H7 (cell line): Measurements from ENCODE around the gene TNFRSF4. TPM values are rescaled to one million over a fixed set of nuclear protein-coding genes. Genes with fewer than 3 reads are reported as not detected.

Experiments
- DNase-seq: peaks from one replicate; pipeline ENCODE4 v3.0.0; 2012
- H3K27me3 ChIP-seq: 2 replicates; pipeline ENCODE4 v1.6.0; 2011; ENCODE audit warnings: mild to moderate bottlenecking, low read length; ENCODE audit not compliant: control insufficient read depth, insufficient read depth
- H3K36me3 ChIP-seq: replicated peaks from 2 replicates; pipeline ENCODE4 v1.5.1; 2011; ENCODE audit warnings: low read length; ENCODE audit not compliant: control insufficient read depth, insufficient read depth
- H3K4me3 ChIP-seq: 2 replicates; pipeline ENCODE4 v1.5.1; 2011; ENCODE audit warnings: low read depth, mild to moderate bottlenecking, control low read depth, low read length, moderate library complexity; ENCODE audit not compliant: insufficient read depth
- total RNA-seq: library from RNA; depleted of rRNA; stranded (reverse); fragments of >200 nt; shearing (Covaris generic); gene quantifications from 2 replicates; pipeline ENCODE4 v1.2.3, GENCODE V29; 2014; rRNA removed

The TNFRSF4 gene
- total RNA-seq, result 0.07 and 0.89 TPM in 2 replicates

DNA sequence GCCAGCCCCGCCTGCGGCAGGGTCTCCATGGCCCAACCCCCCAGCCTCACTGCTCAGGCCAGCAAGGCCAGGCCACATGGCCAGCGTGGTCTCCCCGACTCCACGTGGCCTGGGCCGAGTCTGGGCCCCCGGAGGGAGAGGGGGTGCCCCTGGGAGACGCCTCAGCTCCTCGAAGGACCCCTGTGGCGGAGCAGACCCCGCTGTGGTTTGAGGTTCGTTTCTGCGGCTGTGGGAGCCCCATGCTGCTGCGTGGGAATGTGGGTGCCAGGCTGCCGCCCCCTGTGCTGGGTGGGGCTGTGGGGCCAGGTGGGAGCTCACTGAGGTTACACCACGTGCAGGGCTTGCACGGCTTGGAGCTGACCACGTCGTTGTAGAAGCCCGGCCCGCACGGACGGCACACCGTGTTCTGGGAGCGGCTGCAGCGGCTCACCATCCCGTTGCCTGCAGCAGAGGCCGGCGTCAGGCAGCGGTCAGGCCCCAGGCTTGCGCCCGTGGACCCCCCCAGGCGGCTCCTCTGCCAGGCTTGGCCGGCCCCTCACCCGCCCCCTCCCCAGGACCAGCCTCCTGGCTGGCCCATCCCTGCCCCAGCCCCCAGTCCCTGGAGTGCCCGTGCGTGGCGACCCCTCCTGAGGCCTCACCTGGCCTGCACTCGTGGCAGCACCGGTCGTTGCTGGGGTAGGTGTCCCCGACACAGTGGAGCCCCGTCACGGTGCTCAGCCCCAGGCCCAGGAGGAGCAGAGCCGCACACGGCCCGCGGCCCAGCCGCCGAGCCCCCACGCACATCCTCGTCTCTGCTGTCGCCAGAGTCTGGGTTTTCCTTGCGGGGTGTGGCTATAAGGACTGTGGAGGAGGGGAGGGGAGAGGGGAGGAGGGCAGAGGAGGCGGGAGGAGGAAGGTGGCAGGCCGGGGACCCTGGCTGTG lies at the start of gene TNFRSF4:
TSS of gene TNFRSF4 (minus strand) at position 809 of the 921 bp plus-strand sequence. CDS start at position 783, 26 bp downstream.
- H3K36me3 ChIP-seq, result no peaks in the 10 kb centered on the region; the same call in none of the 2 replicates
- no peaks in the 10 kb centered on the region for H3K27me3 ChIP-seq
- peak; percentile 95 for DNase-seq
- no peak within 1 kb of the TSS for H3K4me3 ChIP-seq

DNA sequence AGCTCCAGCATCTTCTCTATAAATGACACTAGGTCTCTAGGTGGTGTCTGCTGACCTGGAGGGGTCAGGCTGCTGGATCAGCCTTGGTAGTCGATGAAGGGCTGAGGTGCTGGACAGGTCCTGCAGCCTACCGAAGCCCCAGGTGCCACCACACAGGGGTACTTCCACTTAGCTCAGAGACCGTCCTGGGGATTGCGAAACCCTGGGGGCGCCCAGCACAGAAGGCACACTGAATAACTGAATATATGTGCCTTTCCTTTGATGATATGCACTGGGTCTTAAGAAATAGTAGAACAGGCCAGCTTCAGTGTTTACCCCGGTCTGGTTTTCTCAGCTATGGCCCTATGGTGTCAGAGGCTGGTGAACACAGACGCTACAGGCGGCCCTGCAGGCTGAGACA lies 48.8 kb upstream of the TNFRSF4 start:
- Histone ChIP-seq H3K27me3 (no peaks in the 10 kb centered on the region), H3K36me3 (peaks cover 31% of the 10 kb centered on the region)

DNA sequence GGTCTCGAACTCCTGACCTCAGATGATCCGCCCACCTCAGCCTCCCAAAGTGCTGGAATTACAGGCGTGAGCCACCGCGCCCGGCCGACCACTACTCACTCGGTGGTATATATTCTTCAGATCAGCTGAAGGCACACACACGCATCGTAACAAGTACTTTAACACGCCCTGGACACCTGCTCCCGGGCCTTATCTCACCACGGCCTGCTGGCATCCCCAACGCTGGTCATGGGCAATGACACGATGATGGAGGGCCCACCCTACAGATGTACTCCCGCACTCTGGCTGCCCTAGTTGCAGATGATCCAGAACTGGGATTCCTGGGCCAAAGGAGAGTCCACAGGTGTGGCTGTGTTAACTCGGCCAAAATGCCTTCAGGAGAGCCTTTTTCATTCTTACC lies 48.1 kb upstream of the TNFRSF4 start:
- H3K36me3 ChIP-seq, result peaks cover 28% of the 10 kb centered on the region
- no peak for DNase-seq

More for the DNA sequence above, 48.8 kb upstream of the TNFRSF4 start:
- no peak overlapping the region for H3K4me3 ChIP-seq
- DNase-seq, result no peak

GRCh38 chr1:1260843-1261560 lies 47.0 kb upstream of the TNFRSF4 start:
- peak; percentile 44 for DNase-seq
- Histone ChIP-seq H3K36me3 (peaks cover 26% of the 10 kb centered on the region), H3K4me3 (no peak overlapping the region), H3K27me3 (no peaks in the 10 kb centered on the region)

More for the DNA sequence above, 48.1 kb upstream of the TNFRSF4 start:
- no peaks in the 10 kb centered on the region for H3K27me3 ChIP-seq
- H3K4me3 ChIP-seq, result no peak overlapping the region

DNA sequence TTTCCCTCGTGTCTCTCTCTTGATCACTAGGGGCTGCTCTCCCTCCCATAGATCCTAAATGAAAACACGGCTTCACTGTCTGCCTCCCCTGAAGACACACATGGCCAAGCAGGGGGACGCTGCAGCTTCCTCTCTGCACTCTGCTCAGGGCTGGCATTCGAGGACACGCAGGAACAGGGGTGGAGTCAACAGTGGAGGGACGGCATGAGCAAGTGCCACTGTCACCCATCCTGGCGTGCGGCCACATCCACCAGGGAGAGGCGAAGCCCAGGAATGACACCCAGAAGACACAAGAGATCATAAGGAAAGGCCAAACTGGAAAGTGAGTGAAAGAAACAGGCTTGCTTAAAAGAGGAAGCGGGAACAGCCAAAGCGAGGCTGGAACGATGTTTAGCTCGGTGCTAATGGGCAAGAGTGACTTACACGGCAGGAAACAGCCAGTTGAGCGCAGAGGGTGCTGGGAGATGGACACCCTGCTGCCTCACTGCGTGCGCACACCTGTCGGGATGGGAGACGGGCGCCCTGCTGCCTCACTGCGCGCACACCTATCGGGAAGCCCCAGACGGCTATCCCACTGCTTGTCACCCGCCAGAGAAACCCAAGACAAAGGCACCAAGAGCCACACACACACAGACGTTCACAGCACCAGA lies 46.1 kb upstream of the TNFRSF4 start:
- H3K27me3 ChIP-seq, result no peaks in the 10 kb centered on the region
- DNase-seq, result peak; percentile 50
- peaks cover 24% of the 10 kb centered on the region for H3K36me3 ChIP-seq
- no peak overlapping the region for H3K4me3 ChIP-seq

GRCh38 chr1:1259540-1259939 lies 45.6 kb upstream of the TNFRSF4 start:
- H3K27me3 ChIP-seq, result no peaks in the 10 kb centered on the region
- no peak for DNase-seq
- no peak overlapping the region for H3K4me3 ChIP-seq
- peaks cover 27% of the 10 kb centered on the region for H3K36me3 ChIP-seq

GRCh38 chr1:1259119-1259488 lies 45.2 kb upstream of the TNFRSF4 start:
- DNase-seq, result peak; percentile 54
- Histone ChIP-seq H3K36me3 (peaks cover 27% of the 10 kb centered on the region), H3K27me3 (no peaks in the 10 kb centered on the region), H3K4me3 (no peak overlapping the region)

GRCh38 chr1:1256956-1257871 lies 43.3 kb upstream of the TNFRSF4 start:
- peaks cover 18% of the 10 kb centered on the region for H3K36me3 ChIP-seq
- no peaks in the 10 kb centered on the region for H3K27me3 ChIP-seq
- DNase-seq, result peak; percentile 84
- no peak overlapping the region for H3K4me3 ChIP-seq

DNA sequence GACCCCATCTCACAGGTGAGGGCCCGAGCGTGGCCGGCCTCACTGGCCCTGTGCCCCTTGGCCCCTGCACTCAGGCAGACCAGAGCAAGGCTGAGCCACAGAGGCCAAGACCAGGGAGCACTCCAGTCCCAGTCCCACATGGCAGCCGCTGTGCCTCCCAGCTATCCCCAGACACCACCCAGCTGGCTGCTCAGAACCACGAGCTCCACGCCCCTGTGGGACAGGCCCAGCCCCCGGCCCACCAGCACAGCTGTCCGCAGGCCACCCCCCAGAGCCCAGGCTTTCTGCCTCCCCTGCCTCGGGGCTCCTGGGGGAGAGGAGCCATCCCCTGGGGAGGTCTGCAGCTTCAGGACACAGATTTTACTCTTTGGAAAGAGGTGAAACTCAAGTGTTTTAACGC lies 41.7 kb upstream of the TNFRSF4 start:
- no peaks in the 10 kb centered on the region for H3K27me3 ChIP-seq
- peaks cover 12% of the 10 kb centered on the region for H3K36me3 ChIP-seq
- no peak overlapping the region for H3K4me3 ChIP-seq
- peak; percentile 57 for DNase-seq

GRCh38 chr1:1255078-1255477 lies 41.1 kb upstream of the TNFRSF4 start:
- Histone ChIP-seq H3K4me3 (no peak overlapping the region), H3K36me3 (peaks cover 11% of the 10 kb centered on the region), H3K27me3 (no peaks in the 10 kb centered on the region)
- DNase-seq, result peak; percentile 54

- DNase-seq, result peak; percentile 57
- H3K36me3 ChIP-seq, result peaks cover 9% of the 10 kb centered on the region
- H3K4me3 ChIP-seq, result no peak overlapping the region
- H3K27me3 ChIP-seq, result no peaks in the 10 kb centered on the region
These were observed 40.7 kb upstream of the TNFRSF4 start for GRCh38 chr1:1254667-1254998.

DNA sequence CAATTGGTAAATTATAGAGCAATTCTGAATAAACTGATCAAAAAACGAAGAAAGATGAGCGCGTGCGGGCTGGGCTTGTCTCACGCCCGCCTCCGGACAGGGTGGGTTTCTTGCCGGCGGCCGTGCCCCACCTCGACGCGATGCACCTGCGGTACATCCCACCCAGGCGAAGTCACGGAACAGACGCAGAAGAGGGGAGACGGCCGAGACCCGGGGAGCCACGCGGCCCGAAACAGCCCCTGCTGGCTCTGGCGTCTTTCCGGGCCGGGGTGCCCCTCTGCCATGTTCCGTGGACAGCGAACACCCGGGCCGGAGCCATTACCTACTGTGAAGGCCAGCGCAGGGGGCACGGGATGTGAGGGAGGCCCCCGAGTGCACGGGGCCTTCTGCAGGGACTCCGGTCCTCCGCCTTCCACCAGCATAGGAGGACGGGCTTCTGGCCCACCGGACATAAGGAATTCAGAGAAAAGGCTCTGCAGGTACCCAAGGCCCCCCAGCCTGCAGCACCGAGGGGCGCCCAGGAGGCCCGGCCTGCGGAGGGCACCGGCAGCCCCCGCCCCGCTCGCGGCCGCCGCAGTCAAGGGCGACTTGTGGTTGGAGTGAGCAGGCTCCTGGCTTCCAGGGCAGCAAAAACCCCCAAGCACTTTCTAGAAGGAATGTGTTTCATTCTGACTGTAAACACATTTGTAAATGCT lies 40.2 kb upstream of the TNFRSF4 start:
- H3K36me3 ChIP-seq, result peaks cover 7% of the 10 kb centered on the region
- no peak overlapping the region for H3K4me3 ChIP-seq
- DNase-seq, result peak; percentile 45
- H3K27me3 ChIP-seq, result no peaks in the 10 kb centered on the region

DNA sequence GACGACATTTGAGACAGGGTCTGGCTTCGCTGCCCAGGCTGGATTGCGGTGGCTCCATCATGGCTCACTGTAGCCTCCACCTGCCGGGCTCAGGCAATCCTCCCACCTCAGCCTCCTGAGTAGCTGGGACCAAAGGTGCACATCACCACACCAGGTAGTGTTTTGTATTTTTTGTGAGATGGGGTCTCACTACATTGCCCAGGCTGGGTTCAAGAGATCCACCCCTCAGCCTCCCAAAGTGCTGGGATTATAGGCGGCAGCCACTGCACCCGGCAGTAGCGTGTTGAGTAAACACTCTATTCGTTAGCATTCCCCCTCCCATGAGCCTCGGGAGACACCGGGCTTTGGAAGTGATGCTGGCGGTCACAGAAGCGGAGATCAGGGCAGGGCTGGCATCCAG lies 39.4 kb upstream of the TNFRSF4 start:
- no peak overlapping the region for H3K4me3 ChIP-seq
- peaks cover 5% of the 10 kb centered on the region for H3K36me3 ChIP-seq
- H3K27me3 ChIP-seq, result no peaks in the 10 kb centered on the region
- no peak for DNase-seq
